Measurements from ENCODE around the gene ARL2BP.

GRCh38 chr16:57264381-57264780 lies 19.3 kb downstream of the ARL2BP start:
- TF ChIP-seq POLR2A (IDR thresholded peaks at IDR 0.05; ENCODE audit: low read depth, low read length): no peak
- no peak for TF ChIP-seq POLR2AphosphoS5 (IDR thresholded peaks at IDR 0.05; ENCODE audit: low read depth, low read length)
- no peak for TF ChIP-seq TAF1 (IDR thresholded peaks at IDR 0.05; ENCODE audit: low read depth, low read length)
- no peak for TF ChIP-seq POU2F2 (IDR thresholded peaks at IDR 0.05; ENCODE audit: low read depth, low read length)
